ENCODE measurements around the gene LSAMP. TPM values are rescaled to one million over a fixed set of nuclear protein-coding genes. Genes with fewer than 3 reads are reported as not detected.

Gene LSAMP
- total RNA-seq, 1 experiment from 2014 or later, result 0.90 TPM

DNA sequence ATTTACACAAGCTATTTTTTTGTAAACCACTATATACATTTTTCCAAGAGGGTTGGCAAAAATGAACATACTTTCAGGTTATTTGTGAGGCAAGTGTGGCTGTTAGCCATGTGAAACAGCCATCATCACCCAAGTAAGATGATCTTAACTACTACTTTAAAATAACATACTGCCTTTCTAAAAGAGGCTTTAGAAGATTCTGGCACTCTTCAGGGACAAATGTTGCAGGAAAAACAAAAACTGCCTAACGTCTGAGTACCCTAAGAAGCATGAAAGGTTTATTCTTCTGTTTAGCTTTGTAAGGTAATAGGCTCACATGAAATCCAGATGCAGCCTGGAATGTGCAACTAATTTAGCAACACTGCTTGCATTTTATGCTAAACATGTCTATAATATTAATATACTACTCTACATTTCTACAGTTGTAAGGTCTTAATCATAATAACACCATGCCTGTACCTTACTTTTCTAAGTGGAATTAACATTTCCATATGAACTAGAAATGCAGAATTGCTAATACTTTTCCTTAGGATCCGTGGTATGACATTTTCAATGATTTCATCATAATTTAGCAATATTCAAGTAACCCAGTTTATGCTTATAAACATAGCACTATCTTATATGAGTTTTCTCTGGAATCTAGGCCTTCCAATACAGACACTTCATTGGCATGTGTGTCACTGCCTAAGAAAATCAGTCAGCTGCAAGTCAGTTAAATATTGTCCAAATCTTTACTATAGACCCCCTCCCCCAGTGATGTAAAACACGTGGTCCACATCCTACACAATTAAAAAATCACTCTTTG is 4.5 kb upstream of the LSAMP start:
- H3K36me3 Mint-ChIP-seq (ENCODE audit: insufficient read depth in 1 of 3, low read depth in 3 of 3), result peaks cover 0 to under 1% (median 0%) of the 10 kb centered on the region in 3 experiments; a peak in 3 of 7 replicates
- H3K27me3 Mint-ChIP-seq (ENCODE audit: low read depth), result peaks cover 10% of the 10 kb centered on the region
- no peak overlapping the region for H3K18ac ChIP-seq (ENCODE audit: insufficient read length, low read depth, low read length)
- no peak overlapping the region for H3K14ac ChIP-seq (ENCODE audit: insufficient read depth, low read length)
- H3K4me1 Mint-ChIP-seq, result peaks cover 20% of the 10 kb centered on the region in 2 experiments
- no peaks in the 10 kb centered on the region for H3K79me2 ChIP-seq (ENCODE audit: insufficient read depth, low read length)
- no peak overlapping the region for H2AFZ ChIP-seq (ENCODE audit: low read length)
- H4K91ac ChIP-seq (ENCODE audit: insufficient read length, low read depth, low read length), result no peak overlapping the region
- no peaks in the 10 kb centered on the region for H4K20me1 ChIP-seq (ENCODE audit: control insufficient read depth, insufficient read depth, insufficient read length)
- no peak overlapping the region for H3K4me3 Mint-ChIP-seq
- no peak overlapping the region for H2BK120ac ChIP-seq (ENCODE audit: low read depth, low read length, poor library complexity, severe bottlenecking)
- no peak overlapping the region for H3K27ac ChIP-seq (ENCODE audit: insufficient read length, low read depth, low read length)
- no peak overlapping the region for H3T11ph ChIP-seq (ENCODE audit: low read length)
- H3K4me1 ChIP-seq (ENCODE audit: insufficient read depth, low read length), result no peaks in the 10 kb centered on the region
- no peak for DNase-seq
- H4K5ac ChIP-seq (ENCODE audit: insufficient read length, low read depth, low read length), result no peak overlapping the region
- no peaks in the 10 kb centered on the region for H3K27me3 ChIP-seq (ENCODE audit: insufficient read depth, low read length)
- H2BK12ac ChIP-seq (ENCODE audit: insufficient read length, low read depth, low read length), result no peak overlapping the region
- H2BK15ac ChIP-seq (ENCODE audit: low read depth, low read length), result no peak overlapping the region
- peaks cover 2% of the 10 kb centered on the region for H3K23me2 ChIP-seq (ENCODE audit: insufficient read length, low read depth, low read length, poor library complexity, severe bottlenecking)
- H3K56ac ChIP-seq (ENCODE audit: insufficient read length, low read depth, low read length), result no peak overlapping the region
- no peak overlapping the region for H2BK20ac ChIP-seq (ENCODE audit: low read depth, low read length, poor library complexity, severe bottlenecking)
- H3K23ac ChIP-seq (ENCODE audit: insufficient read length, low read depth, low read length), result no peak overlapping the region
- H3K9me3 Mint-ChIP-seq, result peaks cover 0 to under 1% of the 10 kb centered on the region in 2 experiments; a peak in 3 of 5 replicates
- H3K4me2 ChIP-seq (ENCODE audit: insufficient read depth, insufficient read length, low read length), result no peak overlapping the region
- H2AK5ac ChIP-seq (ENCODE audit: insufficient read length, low read length), result no peak overlapping the region
- no peak overlapping the region for H4K8ac ChIP-seq (replicated peaks; ENCODE audit: insufficient read length, low read depth, low read length)
- no peak overlapping the region for H2BK5ac ChIP-seq (ENCODE audit: insufficient read length, low read length)
- no peak overlapping the region for H3K4ac ChIP-seq (ENCODE audit: low read depth, low read length)
- no peaks in the 10 kb centered on the region for H3K9me3 ChIP-seq (ENCODE audit: control insufficient read depth, low read depth, low read length)
- H3K79me1 ChIP-seq (ENCODE audit: insufficient read depth, low read depth, low read length, poor library complexity, severe bottlenecking), result no peaks in the 10 kb centered on the region
- no CpG with 5 or more reads among the region's 3 CpGs for WGBS (ENCODE audit: extremely low coverage, insufficient read length, low lambda C conversion rate)
- no peak overlapping the region for H3K9ac ChIP-seq (ENCODE audit: extremely low read depth, insufficient read length, low read length)
- TF ChIP-seq, protein P1, sequence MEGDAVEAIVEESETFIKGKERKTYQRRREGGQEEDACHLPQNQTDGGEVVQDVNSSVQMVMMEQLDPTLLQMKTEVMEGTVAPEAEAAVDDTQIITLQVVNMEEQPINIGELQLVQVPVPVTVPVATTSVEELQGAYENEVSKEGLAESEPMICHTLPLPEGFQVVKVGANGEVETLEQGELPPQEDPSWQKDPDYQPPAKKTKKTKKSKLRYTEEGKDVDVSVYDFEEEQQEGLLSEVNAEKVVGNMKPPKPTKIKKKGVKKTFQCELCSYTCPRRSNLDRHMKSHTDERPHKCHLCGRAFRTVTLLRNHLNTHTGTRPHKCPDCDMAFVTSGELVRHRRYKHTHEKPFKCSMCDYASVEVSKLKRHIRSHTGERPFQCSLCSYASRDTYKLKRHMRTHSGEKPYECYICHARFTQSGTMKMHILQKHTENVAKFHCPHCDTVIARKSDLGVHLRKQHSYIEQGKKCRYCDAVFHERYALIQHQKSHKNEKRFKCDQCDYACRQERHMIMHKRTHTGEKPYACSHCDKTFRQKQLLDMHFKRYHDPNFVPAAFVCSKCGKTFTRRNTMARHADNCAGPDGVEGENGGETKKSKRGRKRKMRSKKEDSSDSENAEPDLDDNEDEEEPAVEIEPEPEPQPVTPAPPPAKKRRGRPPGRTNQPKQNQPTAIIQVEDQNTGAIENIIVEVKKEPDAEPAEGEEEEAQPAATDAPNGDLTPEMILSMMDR (conservative IDR thresholded peaks at IDR 0.05), result no peak
- H3K27ac Mint-ChIP-seq, result no peak overlapping the region
